AG04450 (cell line): Measurements from ENCODE around the gene CFAP221. TPM values are rescaled to one million over a fixed set of nuclear protein-coding genes. Genes with fewer than 3 reads are reported as not detected.

Experiments
- CTCF ChIA-PET: fragments of 300-600, 350-600 bp; formaldehyde crosslinking; extraction: SDS; loops from one replicate; lab custom pipeline; 2022; ENCODE audit warnings: antibody characterized with exemption, inconsistent platforms; lab: Charles Lee
- POLR2A ChIA-PET: fragments of 350-600 bp; formaldehyde crosslinking; extraction: SDS; loops from one replicate; lab custom pipeline; 2021; ENCODE audit warnings: antibody characterized with exemption, inconsistent platforms; lab: Yijun Ruan, JAX
- DNase-seq: peaks from one replicate; pipeline ENCODE4 v3.0.0-alpha.2; 2011; ENCODE audit warnings: low read depth, low spot score
- H3K27ac ChIP-seq: one replicate; pipeline ENCODE4 v1.5.1; 2012; ENCODE audit warnings: low read depth, low read length, control low read depth
- H3K27me3 ChIP-seq: one replicate; pipeline ENCODE4 v1.6.0; 2012; ENCODE audit warnings: low read length; ENCODE audit not compliant: control insufficient read depth, insufficient read depth
- H3K4me3 ChIP-seq: 2 replicates; pipeline ENCODE4 v1.5.1; 2011; ENCODE audit warnings: mild to moderate bottlenecking, low read depth, low read length, control low read depth
- H3K9me3 ChIP-seq: 2 replicates; pipeline ENCODE4 v1.5.1; 2012; ENCODE audit warnings: low read length; ENCODE audit not compliant: control insufficient read depth, insufficient read depth
- CTCF ChIP-seq: IDR thresholded peaks from 2 replicates; pipeline ENCODE4 v1.5.1; 2011; ENCODE audit warnings: low read depth, low read length, control low read depth, inconsistent platforms
- polyA plus RNA-seq: library from polyadenylated mRNA; depleted of rRNA; stranded (reverse); fragments of >200 nt; gene quantifications from 2 replicates; pipeline ENCODE4 v1.2.3, GENCODE V29; 2011

Gene CFAP221
- polyA plus RNA-seq, 1 experiment, result not detected

GRCh38 chr2:119697290-119698020 is 153.2 kb downstream of the CFAP221 start:
- Histone ChIP-seq H3K27me3 (peaks cover 17% of the 10 kb centered on the region), H3K9me3 (no peaks in the 10 kb centered on the region; the same call in 1 of the 2 replicates), H3K4me3 (no peak overlapping the region), H3K27ac (no peak overlapping the region)
- no peak for DNase-seq
- ChIA-PET CTCF (no interaction called here), POLR2A (no interaction called here)
- TF ChIP-seq CTCF, result no peak

DNA sequence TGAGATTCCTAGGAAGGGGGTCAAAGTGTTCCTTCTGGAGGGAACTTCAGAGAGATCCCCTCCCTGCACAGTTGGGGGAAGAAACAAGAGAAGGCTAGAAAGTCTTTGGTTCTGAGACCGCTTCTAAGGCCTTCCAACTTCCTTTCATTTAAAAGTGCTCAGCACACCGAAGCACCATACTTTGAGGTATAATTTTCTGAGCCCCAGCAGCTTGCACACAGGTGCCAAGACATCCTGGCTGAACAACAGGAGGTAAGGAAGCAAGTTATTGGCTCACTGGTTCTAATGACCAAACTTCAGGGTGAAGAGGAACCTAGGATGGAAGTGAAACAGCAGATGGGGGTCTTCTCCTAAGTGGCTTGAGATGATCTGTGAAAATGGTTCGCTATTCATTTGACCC is 154.0 kb downstream of the CFAP221 start:
- H3K9me3 ChIP-seq, result no peaks in the 10 kb centered on the region; the same call in 1 of the 2 replicates
- DNase-seq, result no peak
- ChIA-PET CTCF (no interaction called here), POLR2A (no interaction called here)
- no peak overlapping the region for H3K4me3 ChIP-seq
- no peak overlapping the region for H3K27ac ChIP-seq
- H3K27me3 ChIP-seq, result peaks cover 17% of the 10 kb centered on the region
- TF ChIP-seq CTCF, result no peak

- no peak for TF ChIP-seq CTCF
- H3K27ac ChIP-seq, result no peak overlapping the region
- ChIA-PET POLR2A (no interaction called here), CTCF (interaction anchor here (1.0 to 1.3 kb wide), 2 partner anchors 124 to 476 kb away, joined by 3 to 5 read pairs; no protein-coding TSS in a partner anchor)
- H3K27me3 ChIP-seq, result peaks cover 17% of the 10 kb centered on the region
- H3K4me3 ChIP-seq, result no peak overlapping the region
- H3K9me3 ChIP-seq, result no peaks in the 10 kb centered on the region; the same call in 1 of the 2 replicates
- no peak for DNase-seq
Measured at GRCh38 chr2:119699016-119699606, 154.9 kb downstream of the CFAP221 start.

- ChIA-PET POLR2A (no interaction called here), CTCF (interaction anchor here (2.8 kb wide), 1 partner anchor 475 kb away, joined by 59 read pairs; no protein-coding TSS in a partner anchor)
- Histone ChIP-seq H3K27ac (peak overlapping the region; percentile 21), H3K9me3 (peaks cover 8% of the 10 kb centered on the region), H3K27me3 (peaks cover 17% of the 10 kb centered on the region), H3K4me3 (no peak overlapping the region)
- TF ChIP-seq CTCF, result no peak
- no peak for DNase-seq
Measured at GRCh38 chr2:119700866-119701265, 156.6 kb downstream of the CFAP221 start.

DNA sequence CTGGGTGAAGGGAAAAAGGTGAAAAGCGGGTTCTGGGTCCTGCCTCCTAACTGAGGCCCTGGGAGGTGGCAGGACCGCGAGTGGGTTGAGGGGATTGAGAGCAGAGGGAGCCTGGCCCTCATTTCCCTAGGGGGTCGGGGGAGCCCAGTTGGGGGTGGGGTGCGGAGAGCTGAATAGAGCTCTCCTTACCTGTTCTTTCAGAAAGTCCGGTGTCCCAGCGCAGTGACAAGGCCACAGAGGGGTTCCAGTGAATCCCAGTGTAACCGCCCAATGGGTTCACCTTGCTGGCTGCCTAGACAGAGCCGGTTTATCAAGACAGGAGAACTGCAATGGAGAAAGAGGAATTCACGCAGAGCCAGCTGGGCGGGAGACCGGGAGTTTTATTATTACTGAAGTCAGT is 157.1 kb downstream of the CFAP221 start:
- ChIA-PET CTCF (interaction anchor here (0.6 to 2.8 kb wide), 2 partner anchors 474 to 589 kb away, joined by 3 to 59 read pairs; no protein-coding TSS in a partner anchor), POLR2A (no interaction called here)
- peak overlapping the region; percentile 21 for H3K27ac ChIP-seq
- no peak overlapping the region for H3K4me3 ChIP-seq
- peaks cover 8% of the 10 kb centered on the region for H3K9me3 ChIP-seq
- no peak for DNase-seq
- peaks cover 17% of the 10 kb centered on the region for H3K27me3 ChIP-seq
- no peak for TF ChIP-seq CTCF
